ENCODE results near the gene LYZL2. TPM values are rescaled to one million over a fixed set of nuclear protein-coding genes. Genes with fewer than 3 reads are reported as not detected.
A peak's percentile ranks its signal among the peaks of the same experiment; 100 is the strongest.
"Not testable (repeated sequence)": the region's sequence is repeated elsewhere in the genome, so short reads cannot be mapped to it uniquely, and the experiment has no call there.

LYZL2 gene
- total and polyA plus RNA-seq, 2 of the 8 experiments (the other 6 are each of a cell fraction or from before 2014, with no cell fraction given), result not detected

GRCh38 chr10:30645340-30645827 lies 15.8 kb upstream of the LYZL2 start (continued):
- TF ChIP-seq RNF2 (IDR thresholded peaks at IDR 0.05; ENCODE audit: borderline replicate concordance, low read depth, low read length, missing control alignments, poor library complexity, severe bottlenecking) (no peak), KDM1A (IDR thresholded peaks at IDR 0.05; ENCODE audit: borderline replicate concordance, low read length) (no peak), SP1 (IDR thresholded peaks at IDR 0.05; ENCODE audit: low read depth, low read length) (no peak), ZNF274 (IDR thresholded peaks at IDR 0.05; ENCODE audit: borderline replicate concordance, extremely low read depth, low read length) (no peak), SRF (IDR thresholded peaks at IDR 0.05; ENCODE audit: low read depth, low read length) (no peak), GTF2F1 (IDR thresholded peaks at IDR 0.05; ENCODE audit: borderline replicate concordance, low read depth, low read length) (no peak)

- H3K14ac ChIP-seq (ENCODE audit: insufficient read length); H3K23ac ChIP-seq (ENCODE audit: insufficient read length); H3K79me1 ChIP-seq (ENCODE audit: low read depth, low read length); H4K20me1 ChIP-seq (replicated peaks in 1 of 2; ENCODE audit: control insufficient read depth in 1 of 2, insufficient read depth in 2 of 2, low read length in 2 of 2); H3K9ac ChIP-seq (replicated peaks in 1 of 4; ENCODE audit: extremely low read depth in 1 of 4, low read depth in 3 of 4, low read length in 3 of 4); H2BK12ac ChIP-seq (ENCODE audit: low read depth, low read length); H2BK5ac ChIP-seq (ENCODE audit: low read depth, low read length); POLR2A ChIA-PET (ENCODE audit: partially characterized antibody); H2AFZ ChIP-seq (ENCODE audit: low read length); H2BK15ac ChIP-seq (ENCODE audit: low read length); H4K8ac ChIP-seq (ENCODE audit: extremely low read depth, insufficient read depth, low read length); H3K4me3 ChIP-seq (ENCODE audit: extremely low read depth in 1 of 4, insufficient read depth in 2 of 4, low read depth in 3 of 4, low read length in 4 of 4); H3K56ac ChIP-seq (replicated peaks; ENCODE audit: insufficient read length, low read depth, low read length); H3K4me2 ChIP-seq (ENCODE audit: insufficient read depth in 1 of 2, low read depth in 2 of 2, low read length in 2 of 2); H3K27me3 ChIP-seq (replicated peaks in 1 of 4; ENCODE audit: control insufficient read depth in 3 of 4, extremely low read depth in 1 of 4, insufficient read depth in 3 of 4, low read length in 3 of 4); H3K9me3 ChIP-seq (ENCODE audit: insufficient read depth in 2 of 2, low read depth in 1 of 2, low read length in 1 of 2); H4K5ac ChIP-seq (ENCODE audit: insufficient read length, low read depth, low read length); H3K18ac ChIP-seq (ENCODE audit: extremely low read depth, low read length); H3K4me1 ChIP-seq (replicated peaks in 1 of 4; ENCODE audit: control insufficient read depth in 3 of 4, insufficient read depth in 4 of 4, low read length in 3 of 4); H2BK20ac ChIP-seq (ENCODE audit: low read length); H3K36me3 ChIP-seq (ENCODE audit: control insufficient read depth in 2 of 4, insufficient read depth in 4 of 4, low read length in 3 of 4); H2AK5ac ChIP-seq (ENCODE audit: low read depth, low read length); H4K91ac ChIP-seq (replicated peaks; ENCODE audit: insufficient read length, low read length); FAIRE-seq; H2BK120ac ChIP-seq (replicated peaks; ENCODE audit: low read depth, low read length); H3K27ac ChIP-seq (ENCODE audit: low read depth, low read length); H3K79me2 ChIP-seq (ENCODE audit: control insufficient read depth in 1 of 2, insufficient read depth in 2 of 2, low read length in 2 of 2); H3K23me2 ChIP-seq (ENCODE audit: low read depth, low read length): not testable (repeated sequence)
- H3K4ac ChIP-seq (replicated peaks; ENCODE audit: insufficient read length, low read depth, low read length), result peak overlapping the region; percentile 53
- peak in 1 of 2 experiments; percentile 14 for DNase-seq (ENCODE audit: low read depth in 1 of 2, low spot score in 2 of 2)
- CTCF ChIA-PET (ENCODE audit: partially characterized antibody), result interaction anchor here (0.6 to 1.9 kb wide), 4 partner anchors 14 to 312 kb away, joined by 3 to 7 read pairs (median 3); no protein-coding TSS in a partner anchor
- 93% methylated on average over 5 of the region's 5 CpGs; no CpG with 5 or more reads in 1 of the 2 experiments for WGBS, 2 experiments (ENCODE audit: extremely low coverage in 1 of 2, insufficient coverage in 1 of 2, insufficient read length in 1 of 2, insufficient replicate concordance in 2 of 2, low coverage in 1 of 2, low lambda C conversion rate in 2 of 2, missing lambda C conversion rate in 1 of 2)
Observed at GRCh38 chr10:30644408-30644861, 14.9 kb upstream of the LYZL2 start.
